ENCODE data around the gene ANKRD18A. TPM values are rescaled to one million over a fixed set of nuclear protein-coding genes. Genes with fewer than 3 reads are reported as not detected.

The ANKRD18A gene
- total RNA-seq: not detected

DNA sequence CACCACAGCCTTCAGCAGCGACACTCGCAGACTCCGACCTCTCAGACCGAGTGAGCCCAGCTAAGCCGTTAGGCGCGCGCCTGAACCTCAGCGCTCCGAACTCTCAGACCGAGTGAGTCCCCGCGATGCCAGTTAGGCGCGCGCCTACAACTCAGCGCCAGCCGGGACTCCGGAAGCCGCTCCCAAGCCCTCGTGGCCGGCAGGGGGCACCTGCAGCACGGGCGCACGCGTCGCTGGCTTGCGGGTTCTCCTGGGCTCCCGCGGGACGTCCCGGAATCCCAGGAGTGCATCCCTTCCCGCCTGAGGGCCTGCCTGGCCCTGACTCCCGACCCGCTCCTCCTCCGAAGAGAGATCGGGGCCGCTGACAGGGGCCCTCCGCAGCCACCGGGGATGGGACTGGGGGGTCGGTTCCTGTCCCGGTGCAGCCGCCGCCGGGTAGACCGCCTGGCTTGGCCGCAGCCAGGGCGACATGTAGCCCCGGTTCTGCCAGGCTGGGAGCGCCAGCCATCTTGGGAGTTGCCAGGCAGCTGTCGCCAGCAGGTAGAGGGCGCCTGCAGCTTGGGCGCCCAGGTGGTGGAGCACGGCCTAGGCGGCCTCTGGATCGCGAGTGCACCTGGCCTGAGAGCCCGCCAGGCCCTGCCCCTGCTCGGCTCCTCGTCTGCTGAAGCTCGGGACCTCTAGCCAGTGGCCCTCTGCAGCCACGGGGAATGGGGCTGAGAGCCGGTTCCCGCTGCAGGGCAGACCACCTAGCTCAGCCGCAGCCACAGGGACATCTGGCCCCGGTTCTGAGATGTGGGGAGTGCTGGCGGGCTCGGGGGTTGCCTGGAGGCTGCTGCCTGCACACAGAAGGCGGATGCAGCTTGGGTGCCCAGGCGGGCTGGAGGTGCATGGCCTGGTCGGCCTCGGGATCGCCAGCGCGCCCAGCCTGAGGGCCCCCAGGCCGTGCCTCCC lies at the start of gene ANKRD18A:
ANKRD18A (minus strand) TSS at position 114 of the 951 bp plus-strand sequence. CDS start 311 bp downstream, outside the sequence.
- TF ChIP-seq, protein P1, sequence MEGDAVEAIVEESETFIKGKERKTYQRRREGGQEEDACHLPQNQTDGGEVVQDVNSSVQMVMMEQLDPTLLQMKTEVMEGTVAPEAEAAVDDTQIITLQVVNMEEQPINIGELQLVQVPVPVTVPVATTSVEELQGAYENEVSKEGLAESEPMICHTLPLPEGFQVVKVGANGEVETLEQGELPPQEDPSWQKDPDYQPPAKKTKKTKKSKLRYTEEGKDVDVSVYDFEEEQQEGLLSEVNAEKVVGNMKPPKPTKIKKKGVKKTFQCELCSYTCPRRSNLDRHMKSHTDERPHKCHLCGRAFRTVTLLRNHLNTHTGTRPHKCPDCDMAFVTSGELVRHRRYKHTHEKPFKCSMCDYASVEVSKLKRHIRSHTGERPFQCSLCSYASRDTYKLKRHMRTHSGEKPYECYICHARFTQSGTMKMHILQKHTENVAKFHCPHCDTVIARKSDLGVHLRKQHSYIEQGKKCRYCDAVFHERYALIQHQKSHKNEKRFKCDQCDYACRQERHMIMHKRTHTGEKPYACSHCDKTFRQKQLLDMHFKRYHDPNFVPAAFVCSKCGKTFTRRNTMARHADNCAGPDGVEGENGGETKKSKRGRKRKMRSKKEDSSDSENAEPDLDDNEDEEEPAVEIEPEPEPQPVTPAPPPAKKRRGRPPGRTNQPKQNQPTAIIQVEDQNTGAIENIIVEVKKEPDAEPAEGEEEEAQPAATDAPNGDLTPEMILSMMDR (IDR thresholded peaks at IDR 0.05): peak in 2 of 3 experiments; percentile 25 to 31
- peaks cover 0 to 16% of the 10 kb centered on the region in 2 donors for H3K9me3 ChIP-seq
- peak within 1 kb of the TSS; percentile 54 to 61 for H3K4me3 ChIP-seq
- no peak within 1 kb of the TSS for H3K27ac ChIP-seq
- intact Hi-C loops (cut with DNase I): no loop called here
- H3K27me3 ChIP-seq: peaks cover 19% of the 10 kb centered on the region
- DNase-seq (ENCODE audit: low spot score in 2 of 2): no peak
- H3K36me3 ChIP-seq: no peaks in the 10 kb centered on the region
- peaks cover 3 to 22% of the 10 kb centered on the region in 2 donors for H3K4me1 ChIP-seq

DNA sequence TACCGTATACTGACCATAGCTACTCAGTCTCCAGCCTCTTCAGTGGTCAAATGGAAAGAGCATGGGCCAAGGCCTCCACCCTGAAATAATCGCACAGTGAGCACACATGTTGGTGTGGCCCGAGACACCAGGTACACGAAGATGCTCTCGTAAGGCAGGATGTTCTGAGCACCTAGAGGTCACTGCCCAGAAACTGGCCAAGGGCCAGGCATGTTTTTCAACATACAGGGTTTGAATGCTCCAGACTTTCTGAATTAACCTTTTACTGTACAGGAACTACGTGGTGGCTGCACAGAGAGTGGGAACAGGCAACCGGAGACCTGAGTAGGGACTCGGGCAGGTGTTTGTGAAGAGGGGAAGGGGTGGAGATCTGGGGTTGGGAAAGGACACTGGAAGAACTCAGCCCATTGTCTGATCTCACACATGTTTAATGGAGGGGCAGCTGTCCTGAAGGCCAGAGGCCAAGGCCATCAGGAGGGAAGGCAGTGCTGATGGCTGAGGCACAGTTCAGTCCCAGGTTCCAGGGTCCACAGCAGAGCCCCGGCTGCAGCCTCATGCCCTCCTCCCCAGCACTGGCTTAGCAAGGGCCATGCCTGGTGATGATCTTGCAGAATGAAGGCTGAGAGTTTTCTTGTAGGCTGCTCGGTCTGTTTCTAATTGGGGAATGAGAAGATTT lies 48.5 kb upstream of the ANKRD18A start:
- Histone ChIP-seq H3K9me3 (no peaks in the 10 kb centered on the region), H3K27ac (no peak overlapping the region), H3K4me3 (no peak overlapping the region), H3K27me3 (no peaks in the 10 kb centered on the region), H3K36me3 (no peaks in the 10 kb centered on the region), H3K4me1 (no peaks in the 10 kb centered on the region)
- no peak for DNase-seq (ENCODE audit: low spot score in 2 of 2)
- intact Hi-C loops (cut with DNase I): no loop called here
- TF ChIP-seq, protein P1 (IDR thresholded peaks at IDR 0.05): no peak

DNA sequence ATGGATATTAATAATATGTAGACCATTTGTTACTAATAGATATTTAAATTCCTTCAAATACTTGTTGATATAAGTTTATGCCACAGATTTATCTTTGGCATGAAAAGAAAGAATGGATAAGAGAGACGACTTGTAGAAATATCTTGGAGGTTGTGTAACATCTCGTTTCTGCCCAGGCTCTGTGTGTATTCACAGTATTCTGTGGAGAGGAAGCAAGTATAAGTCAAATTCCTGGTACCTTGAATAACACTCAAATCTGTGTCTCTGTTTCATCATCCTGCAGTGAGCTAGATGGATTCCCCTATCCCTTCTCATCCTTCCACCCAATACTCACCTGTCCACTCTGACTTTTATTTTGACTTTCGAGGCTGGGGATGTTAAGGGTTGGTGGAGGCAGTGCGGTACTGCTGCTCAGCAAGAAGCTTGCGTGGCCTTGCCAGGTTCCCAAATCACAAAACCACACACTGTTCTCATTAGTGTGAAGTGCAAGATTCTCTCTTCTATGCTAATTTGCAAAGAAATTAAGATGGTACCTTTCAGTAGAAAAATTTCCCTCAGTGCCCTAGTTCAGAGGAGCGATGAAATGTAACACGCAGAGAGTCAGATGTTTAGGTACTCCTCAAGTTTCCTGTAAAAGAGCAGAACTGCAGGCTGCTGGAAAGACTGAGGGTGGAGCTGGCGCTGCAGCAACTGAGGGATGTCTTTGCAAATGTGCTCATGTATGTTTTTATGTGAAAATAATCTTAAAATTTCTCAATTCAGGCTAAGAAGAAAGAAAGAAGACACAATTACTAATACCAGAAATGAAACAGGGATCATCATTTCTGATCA lies 42.6 kb upstream of the ANKRD18A start:
- DNase-seq (ENCODE audit: low spot score in 2 of 2): no peak
- Histone ChIP-seq H3K27ac (no peak overlapping the region), H3K4me1 (no peaks in the 10 kb centered on the region), H3K27me3 (no peaks in the 10 kb centered on the region), H3K4me3 (no peak overlapping the region), H3K36me3 (no peaks in the 10 kb centered on the region), H3K9me3 (no peaks in the 10 kb centered on the region)
- intact Hi-C loops (cut with DNase I): no loop called here
- TF ChIP-seq, protein P1 (IDR thresholded peaks at IDR 0.05): no peak

- TF ChIP-seq, protein P1 (IDR thresholded peaks at IDR 0.05): no peak
- Histone ChIP-seq H3K27ac (no peak overlapping the region), H3K27me3 (no peaks in the 10 kb centered on the region), H3K36me3 (no peaks in the 10 kb centered on the region), H3K4me3 (no peak overlapping the region), H3K4me1 (no peaks in the 10 kb centered on the region), H3K9me3 (no peaks in the 10 kb centered on the region)
- intact Hi-C loops (cut with DNase I): no loop called here
- no peak for DNase-seq (ENCODE audit: low spot score in 2 of 2)
Observed at GRCh38 chr9:38659538-38659937, 39.1 kb upstream of the ANKRD18A start.

DNA sequence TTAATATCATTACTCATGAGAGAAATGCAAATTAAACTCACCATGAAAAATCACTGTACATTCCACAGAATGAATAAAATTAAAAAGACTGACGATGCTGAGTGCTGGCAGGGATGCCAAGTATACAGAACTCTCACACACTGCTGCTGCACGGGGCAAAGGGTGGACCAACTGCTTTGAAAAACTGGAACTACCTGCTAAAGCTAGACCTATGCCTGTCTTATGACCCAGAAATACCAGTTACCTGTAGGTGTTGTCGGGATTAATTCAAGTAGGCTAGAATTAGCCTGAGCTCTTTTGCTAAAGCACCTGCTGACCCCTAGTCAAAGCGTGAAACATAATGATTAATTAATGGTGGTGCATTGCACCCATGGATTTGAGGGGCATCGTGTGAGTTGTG lies 36.5 kb upstream of the ANKRD18A start:
- H3K9me3 ChIP-seq: no peaks in the 10 kb centered on the region
- H3K27ac ChIP-seq: no peak overlapping the region
- no peaks in the 10 kb centered on the region for H3K27me3 ChIP-seq
- H3K36me3 ChIP-seq: no peaks in the 10 kb centered on the region
- intact Hi-C loops (cut with DNase I): no loop called here
- no peak for DNase-seq (ENCODE audit: low spot score in 2 of 2)
- TF ChIP-seq, protein P1 (IDR thresholded peaks at IDR 0.05): no peak
- H3K4me1 ChIP-seq: no peaks in the 10 kb centered on the region
- H3K4me3 ChIP-seq: no peak overlapping the region
